GM21737 (cell line): Measurements from ENCODE around the gene PIBF1.
"Not testable (repeated sequence)": the region's sequence is repeated elsewhere in the genome, so short reads cannot be mapped to it uniquely, and the experiment has no call there.

Experiments used
- ATAC-seq: cut with Tn5 transposase; IDR thresholded peaks from one replicate; pipeline ENCODE4 v1.9.1; 2021; ENCODE audit warnings: mild to moderate bottlenecking, moderate library complexity; ENCODE audit not compliant: unreplicated experiment

PIBF1 gene, protein sequence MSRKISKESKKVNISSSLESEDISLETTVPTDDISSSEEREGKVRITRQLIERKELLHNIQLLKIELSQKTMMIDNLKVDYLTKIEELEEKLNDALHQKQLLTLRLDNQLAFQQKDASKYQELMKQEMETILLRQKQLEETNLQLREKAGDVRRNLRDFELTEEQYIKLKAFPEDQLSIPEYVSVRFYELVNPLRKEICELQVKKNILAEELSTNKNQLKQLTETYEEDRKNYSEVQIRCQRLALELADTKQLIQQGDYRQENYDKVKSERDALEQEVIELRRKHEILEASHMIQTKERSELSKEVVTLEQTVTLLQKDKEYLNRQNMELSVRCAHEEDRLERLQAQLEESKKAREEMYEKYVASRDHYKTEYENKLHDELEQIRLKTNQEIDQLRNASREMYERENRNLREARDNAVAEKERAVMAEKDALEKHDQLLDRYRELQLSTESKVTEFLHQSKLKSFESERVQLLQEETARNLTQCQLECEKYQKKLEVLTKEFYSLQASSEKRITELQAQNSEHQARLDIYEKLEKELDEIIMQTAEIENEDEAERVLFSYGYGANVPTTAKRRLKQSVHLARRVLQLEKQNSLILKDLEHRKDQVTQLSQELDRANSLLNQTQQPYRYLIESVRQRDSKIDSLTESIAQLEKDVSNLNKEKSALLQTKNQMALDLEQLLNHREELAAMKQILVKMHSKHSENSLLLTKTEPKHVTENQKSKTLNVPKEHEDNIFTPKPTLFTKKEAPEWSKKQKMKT

GRCh38 chr13:72781451-72782439 lies at the start of gene PIBF1, which contains the start of gene DIS3:
PIBF1 (plus strand) TSS chr13:72782133; CDS start chr13:72783470, 1,337 bp downstream.
DIS3 (minus strand) TSS chr13:72781900; CDS start chr13:72781832, 68 bp downstream.
- peak; percentile 98 for ATAC-seq

- no peak for ATAC-seq
Measured at GRCh38 chr13:72737033-72737432, 44.9 kb upstream of the PIBF1 start.

DNA sequence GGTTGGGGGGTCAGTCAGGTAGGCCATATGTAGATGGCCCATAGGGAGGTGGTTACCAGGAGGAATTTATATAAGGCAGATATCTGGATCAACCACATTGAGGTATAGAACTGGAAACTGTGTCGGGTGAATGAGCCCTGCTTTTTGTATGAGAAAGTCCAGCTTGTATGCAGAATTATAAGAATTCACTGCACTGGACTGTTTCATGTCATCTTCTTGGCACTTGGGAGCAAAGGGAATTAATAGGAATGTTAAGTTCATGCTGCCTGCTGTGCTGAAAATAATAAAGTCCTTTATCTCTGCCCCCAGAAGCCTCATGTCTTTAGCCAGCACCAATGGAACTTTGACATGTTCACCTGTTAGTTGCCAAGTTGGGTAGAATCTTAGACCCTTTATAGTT lies 41.9 kb upstream of the PIBF1 start:
- no peak for ATAC-seq

GRCh38 chr13:72745260-72745659 lies 36.7 kb upstream of the PIBF1 start:
- no peak for ATAC-seq

- no peak for ATAC-seq
Measured at GRCh38 chr13:72751220-72751619, 30.7 kb upstream of the PIBF1 start.

- no peak for ATAC-seq
Measured at GRCh38 chr13:72754111-72754510, 27.8 kb upstream of the PIBF1 start.

GRCh38 chr13:72757792-72758535 lies 24.0 kb upstream of the PIBF1 start:
- ATAC-seq: no peak

DNA sequence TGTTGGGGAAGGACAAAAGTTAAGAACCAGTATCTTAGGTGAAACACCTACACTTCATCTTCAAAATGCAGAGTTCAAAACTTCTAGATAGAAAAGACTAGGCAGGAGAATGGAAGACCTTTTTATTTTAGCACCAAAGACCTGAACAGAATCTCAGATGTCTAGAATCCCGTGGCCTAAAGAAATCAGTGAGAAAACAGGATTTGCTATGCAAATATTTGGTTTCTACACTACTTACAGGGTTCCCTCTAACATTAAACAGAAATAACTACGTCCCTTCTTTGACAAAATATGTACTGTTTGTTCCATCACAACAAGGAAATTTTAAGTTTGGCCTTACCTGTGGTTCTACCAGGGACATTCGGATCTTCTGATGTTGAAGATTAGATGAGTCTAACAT lies 21.7 kb upstream of the PIBF1 start:
- ATAC-seq: no peak

- ATAC-seq: no peak
Measured at GRCh38 chr13:72763411-72763810, 18.5 kb upstream of the PIBF1 start.

- no peak for ATAC-seq
Measured at GRCh38 chr13:72774019-72774418, 7.9 kb upstream of the PIBF1 start.

- ATAC-seq: no peak
Measured at GRCh38 chr13:72782717-72783116, 784 bp downstream of the PIBF1 start.

- ATAC-seq: not testable (repeated sequence)
Measured at GRCh38 chr13:72784679-72785078, 2.7 kb downstream of the PIBF1 start.

DNA sequence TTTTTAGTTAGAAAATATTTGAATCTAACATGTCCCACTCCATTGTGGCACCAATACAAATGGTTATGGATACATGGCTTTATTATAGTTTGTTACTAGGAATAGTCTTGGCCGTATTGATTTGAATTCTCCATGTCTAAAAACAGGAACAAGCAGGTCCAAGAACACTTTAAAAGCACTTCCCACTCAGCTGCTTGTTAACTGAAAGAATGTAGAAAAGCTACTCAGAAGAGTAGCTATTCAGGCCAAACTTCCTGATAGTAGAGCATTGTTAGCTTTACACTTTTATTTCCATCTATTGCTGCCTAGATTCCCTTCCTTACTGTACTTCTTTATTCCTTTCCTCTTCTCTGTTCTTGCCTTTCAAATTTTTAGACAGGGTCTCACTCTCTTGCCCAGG lies 6.9 kb downstream of the PIBF1 start:
- no peak for ATAC-seq

DNA sequence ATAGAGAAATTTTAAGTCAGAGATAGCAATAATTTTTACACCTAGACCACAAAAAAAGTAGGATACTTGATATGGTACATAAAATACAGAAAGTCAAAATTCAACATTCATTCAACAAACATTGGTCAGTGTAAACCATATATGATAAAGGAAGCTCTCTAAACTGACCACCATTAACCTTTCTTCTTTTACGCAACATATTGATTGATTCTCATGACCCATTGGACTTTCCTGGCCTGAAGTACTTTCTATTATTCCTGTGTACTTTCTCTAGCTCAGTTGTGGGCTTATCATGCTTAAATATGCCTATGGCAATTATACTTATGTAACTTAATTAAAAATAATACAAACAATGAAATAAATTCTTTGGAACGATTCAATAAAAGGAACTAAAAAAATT lies 10.7 kb downstream of the PIBF1 start:
- no peak for ATAC-seq

GRCh38 chr13:72798817-72799216 lies 16.9 kb downstream of the PIBF1 start:
- no peak for ATAC-seq

DNA sequence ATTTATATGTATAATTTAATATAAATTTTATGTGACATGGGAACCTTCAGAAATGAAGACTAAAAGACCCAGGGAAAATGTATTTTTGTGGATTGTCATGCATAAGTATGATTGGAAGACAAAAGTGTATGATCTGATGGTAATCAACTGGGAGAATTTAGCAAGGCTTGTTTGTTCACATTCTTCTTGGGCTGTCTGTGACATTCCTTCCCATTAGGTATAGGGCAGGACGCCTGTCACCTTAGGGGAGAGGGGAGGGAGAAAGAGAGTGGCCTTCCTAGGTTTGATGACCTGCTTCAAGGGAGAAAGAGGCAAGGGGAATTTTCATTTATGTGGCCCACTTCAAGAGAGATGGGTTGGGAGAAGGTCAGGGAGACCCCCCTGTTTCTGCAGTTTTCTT lies 22.4 kb downstream of the PIBF1 start:
- ATAC-seq: no peak

DNA sequence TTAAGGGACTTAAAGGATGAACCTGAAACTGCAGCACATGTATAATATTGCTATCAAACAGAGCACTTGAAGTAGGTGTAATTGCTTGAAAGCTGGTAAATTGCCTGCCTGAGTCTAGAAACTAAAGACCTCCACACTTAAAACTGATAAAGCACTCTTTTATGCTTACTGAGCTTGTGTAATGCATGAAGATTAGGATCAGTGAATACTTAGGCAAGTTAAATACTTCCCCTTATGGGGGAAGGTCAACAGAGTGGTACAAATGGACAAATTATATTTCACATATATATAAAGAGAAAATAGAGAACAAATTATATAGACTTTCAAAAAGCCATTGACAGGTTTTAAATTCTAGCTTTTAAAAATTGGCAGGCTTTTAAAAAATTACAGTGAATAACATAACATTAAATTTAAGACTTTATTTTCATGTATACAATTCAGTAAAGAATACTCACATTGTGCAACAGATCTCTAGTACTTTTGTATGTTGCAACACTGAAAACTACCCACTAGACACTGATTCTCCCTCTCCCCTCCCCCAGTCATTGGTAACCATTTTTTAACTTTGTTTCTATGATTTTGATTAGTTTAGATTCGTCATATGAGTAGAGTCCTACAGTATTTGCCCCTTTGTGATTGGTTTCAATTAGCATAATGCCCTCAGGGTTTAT lies 23.9 kb downstream of the PIBF1 start:
- ATAC-seq: no peak

- not testable (repeated sequence) for ATAC-seq
Measured at GRCh38 chr13:72806514-72806913, 24.6 kb downstream of the PIBF1 start.

DNA sequence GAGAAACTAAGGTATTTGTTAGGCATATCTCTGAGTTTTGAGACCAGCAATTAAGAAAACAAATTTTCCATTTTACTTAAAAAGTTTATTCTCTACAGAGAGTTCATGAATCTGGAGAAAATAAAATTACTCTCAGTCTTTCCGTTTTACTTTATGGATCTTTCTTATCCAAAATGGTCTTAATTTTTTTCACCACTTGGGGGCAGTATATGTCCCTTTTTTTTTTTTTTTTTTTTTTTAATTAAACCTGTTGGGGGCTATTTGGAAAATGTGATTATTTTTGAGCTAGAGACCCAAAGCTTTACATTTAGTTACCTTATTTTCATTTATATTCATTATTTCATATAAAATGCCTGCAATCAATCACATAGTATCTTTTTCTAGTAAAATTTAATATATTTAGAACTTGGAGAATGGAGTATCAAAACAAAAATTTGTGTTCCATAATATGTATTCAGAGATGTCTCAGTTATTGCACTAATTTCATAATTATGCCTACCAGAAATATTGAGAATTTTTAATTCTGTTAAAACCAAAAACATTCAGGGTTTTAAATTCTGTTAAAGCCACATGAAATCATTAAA lies 27.1 kb downstream of the PIBF1 start:
- no peak for ATAC-seq
